ENCODE results near the gene KCNK6. TPM values are rescaled to one million over a fixed set of nuclear protein-coding genes. Genes with fewer than 3 reads are reported as not detected.

KCNK6 gene
- polyA plus RNA-seq, 1 donor (not counting 4 experiments of a cell fraction or from before 2014, with no cell fraction given), result 23.9 TPM

- dilution Hi-C loops (cut with MboI; ENCODE audit: extremely low pct_ligation_motif_present, low sequenced_read_pairs), result no loop called here
- TF ChIP-seq CTCF (optimal IDR thresholded peaks at IDR 0.05 in 1 of 3, IDR thresholded peaks at IDR 0.05 in 1 of 3, conservative IDR thresholded peaks at IDR 0.05 in 1 of 3; ENCODE audit: extremely low read depth in 1 of 3, insufficient read depth in 2 of 3, low read length in 3 of 3) (no peak), EZH2 (IDR thresholded peaks at IDR 0.05; ENCODE audit: low read length) (no peak)
- H3K27me3 ChIP-seq (ENCODE audit: control insufficient read depth, extremely low read depth, insufficient read depth, low read length), result no peaks in the 10 kb centered on the region
- no peaks in the 10 kb centered on the region for H3K9me1 ChIP-seq (ENCODE audit: control insufficient read depth, extremely low read depth, insufficient read depth, low read length)
- H3K36me3 ChIP-seq (ENCODE audit: control insufficient read depth in 2 of 2, extremely low read depth in 1 of 2, insufficient read depth in 2 of 2, low read length in 2 of 2), result peaks cover 60 to 81% of the 10 kb centered on the region in 2 experiments
- H3K4me2 ChIP-seq (ENCODE audit: control insufficient read depth, extremely low read depth, insufficient read depth, low read depth, low read length), result no peak overlapping the region
- peaks cover 56% of the 10 kb centered on the region for H3K79me2 ChIP-seq (ENCODE audit: control insufficient read depth, insufficient read depth, low read length)
- H3K9me3 ChIP-seq (ENCODE audit: control insufficient read depth, low read depth, low read length), result no peaks in the 10 kb centered on the region
- H3K9ac ChIP-seq (ENCODE audit: control insufficient read depth, extremely low read depth, insufficient read depth, low read length), result no peak overlapping the region
- no peak overlapping the region for H3K27ac ChIP-seq (ENCODE audit: control insufficient read depth, insufficient read depth, low read length)
- DNase-seq (ENCODE audit: low read depth, low spot score) (no peak), FAIRE-seq (no peak)
- peaks cover 21% of the 10 kb centered on the region for H3K4me1 ChIP-seq (ENCODE audit: control insufficient read depth, extremely low read depth, insufficient read depth, low read length)
- H2AFZ ChIP-seq (ENCODE audit: control insufficient read depth, low read length), result no peak overlapping the region
- peaks cover 13% of the 10 kb centered on the region for H4K20me1 ChIP-seq (ENCODE audit: control insufficient read depth, extremely low read depth, insufficient read depth, low read length)
- H3K4me3 ChIP-seq (ENCODE audit: control insufficient read depth in 2 of 3, extremely low read depth in 1 of 3, insufficient read depth in 2 of 3, low read depth in 1 of 3, low read length in 3 of 3), result no peak overlapping the region
Measured at GRCh38 chr19:38288123-38288855, 31.4 kb upstream of the KCNK6 start.

- Histone ChIP-seq H2AFZ (ENCODE audit: control insufficient read depth, low read length) (no peak overlapping the region), H3K4me1 (ENCODE audit: control insufficient read depth, extremely low read depth, insufficient read depth, low read length) (peaks cover 32% of the 10 kb centered on the region), H3K9me1 (ENCODE audit: control insufficient read depth, extremely low read depth, insufficient read depth, low read length) (no peaks in the 10 kb centered on the region), H3K36me3 (ENCODE audit: control insufficient read depth in 2 of 2, extremely low read depth in 1 of 2, insufficient read depth in 2 of 2, low read length in 2 of 2) (peaks cover 60 to 77% of the 10 kb centered on the region in 2 experiments), H3K79me2 (ENCODE audit: control insufficient read depth, insufficient read depth, low read length) (peaks cover 41% of the 10 kb centered on the region), H3K4me3 (ENCODE audit: control insufficient read depth in 2 of 3, extremely low read depth in 1 of 3, insufficient read depth in 2 of 3, low read depth in 1 of 3, low read length in 3 of 3) (no peak overlapping the region), H3K27ac (ENCODE audit: control insufficient read depth, insufficient read depth, low read length) (peak overlapping the region; percentile 81), H3K9me3 (ENCODE audit: control insufficient read depth, low read depth, low read length) (no peaks in the 10 kb centered on the region), H3K4me2 (ENCODE audit: control insufficient read depth, extremely low read depth, insufficient read depth, low read depth, low read length) (peak overlapping the region; percentile 12), H4K20me1 (ENCODE audit: control insufficient read depth, extremely low read depth, insufficient read depth, low read length) (peaks cover 7% of the 10 kb centered on the region), H3K27me3 (ENCODE audit: control insufficient read depth, extremely low read depth, insufficient read depth, low read length) (no peaks in the 10 kb centered on the region), H3K9ac (ENCODE audit: control insufficient read depth, extremely low read depth, insufficient read depth, low read length) (peak overlapping the region; percentile 45)
- DNase-seq (ENCODE audit: low read depth, low spot score), result no peak
- no peak for FAIRE-seq
- dilution Hi-C loops (cut with MboI; ENCODE audit: extremely low pct_ligation_motif_present, low sequenced_read_pairs), result no loop called here
- TF ChIP-seq CTCF (optimal IDR thresholded peaks at IDR 0.05 in 1 of 3, IDR thresholded peaks at IDR 0.05 in 1 of 3, conservative IDR thresholded peaks at IDR 0.05 in 1 of 3; ENCODE audit: extremely low read depth in 1 of 3, insufficient read depth in 2 of 3, low read length in 3 of 3) (no peak), EZH2 (IDR thresholded peaks at IDR 0.05; ENCODE audit: low read length) (no peak)
Measured at GRCh38 chr19:38289955-38290354, 29.7 kb upstream of the KCNK6 start.
